ENCODE measurements around the gene OSBPL6.
"Not testable (repeated sequence)": the region's sequence is repeated elsewhere in the genome, so short reads cannot be mapped to it uniquely, and the experiment has no call there.

Gene OSBPL6

DNA sequence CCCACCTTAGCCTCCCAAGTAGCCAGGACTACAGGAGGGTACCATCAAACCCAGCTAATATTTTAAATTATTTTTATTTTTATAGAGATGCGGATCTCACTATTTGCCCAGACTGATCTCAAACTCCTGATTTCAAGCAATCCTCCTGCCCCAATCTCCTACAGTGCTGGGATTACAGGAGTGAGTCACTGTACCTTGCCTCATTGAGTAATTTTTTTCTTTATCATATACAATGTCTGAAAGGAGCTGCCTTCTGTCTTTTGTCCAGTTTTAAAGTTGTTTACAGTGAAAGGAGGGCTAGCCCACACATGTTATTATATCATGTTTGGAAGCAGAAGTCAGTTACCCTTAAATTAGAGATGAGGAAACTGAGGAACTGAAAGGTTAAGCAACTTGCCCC, 224.1 kb downstream of the OSBPL6 start:
- DNase-seq (ENCODE audit: insufficient read length, low spot score): no peak
- FAIRE-seq: no peak
- no peak for TF ChIP-seq CTCF (IDR thresholded peaks at IDR 0.05; ENCODE audit: insufficient read depth, missing control alignments)

DNA sequence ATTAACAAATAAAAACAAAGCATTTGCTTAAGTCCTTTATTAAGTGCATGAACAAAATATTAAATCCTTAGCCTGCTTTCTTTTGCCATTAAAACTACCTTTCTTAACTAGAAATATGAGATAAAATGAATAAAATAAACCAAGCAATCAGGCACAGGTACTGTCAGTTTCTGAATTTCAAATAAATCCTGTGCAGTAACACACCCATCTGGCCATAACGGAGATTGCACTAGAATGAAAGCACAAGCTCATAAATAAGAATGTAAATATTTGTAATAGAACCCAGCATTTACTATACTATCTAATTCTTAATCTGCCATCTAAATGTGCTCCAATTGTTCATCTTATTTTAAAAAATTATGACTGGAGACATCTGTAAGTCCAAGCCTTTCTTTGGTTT, 224.8 kb downstream of the OSBPL6 start:
- peak; percentile 47 for TF ChIP-seq CTCF (IDR thresholded peaks at IDR 0.05; ENCODE audit: insufficient read depth, missing control alignments)
- no peak for FAIRE-seq
- DNase-seq (ENCODE audit: insufficient read length, low spot score): no peak

- TF ChIP-seq CTCF (IDR thresholded peaks at IDR 0.05; ENCODE audit: insufficient read depth, missing control alignments): no peak
- no peak for FAIRE-seq
- DNase-seq (ENCODE audit: insufficient read length, low spot score): no peak
These were observed 226.2 kb downstream of the OSBPL6 start for GRCh38 chr2:178420463-178420999.

DNA sequence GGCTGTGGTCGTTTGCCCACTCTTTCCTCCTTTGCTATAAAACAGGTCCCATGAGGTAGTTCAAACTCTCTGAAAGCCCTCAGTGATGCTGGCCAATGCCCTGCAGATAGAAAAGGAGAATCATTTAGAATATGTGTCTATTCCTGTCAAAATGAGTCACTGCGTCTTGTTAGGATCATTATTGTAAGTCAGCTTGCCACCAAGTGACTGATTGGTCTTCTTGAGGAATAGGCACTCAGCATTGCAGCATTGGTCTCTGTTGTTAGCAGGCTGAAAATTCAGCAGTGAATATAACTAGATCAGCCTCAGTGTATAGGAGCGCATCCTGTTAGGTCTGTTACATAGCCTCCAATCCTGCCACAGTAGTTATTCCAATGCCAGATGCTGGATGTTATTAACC, 227.8 kb downstream of the OSBPL6 start:
- TF ChIP-seq CTCF (IDR thresholded peaks at IDR 0.05; ENCODE audit: insufficient read depth, missing control alignments): no peak
- DNase-seq (ENCODE audit: insufficient read length, low spot score) (no peak), FAIRE-seq (no peak)

GRCh38 chr2:178423746-178424145, 229.4 kb downstream of the OSBPL6 start:
- not testable (repeated sequence) for DNase-seq (ENCODE audit: insufficient read length, low spot score)
- peak; percentile 51 for FAIRE-seq

- DNase-seq (ENCODE audit: insufficient read length, low spot score): no peak
- TF ChIP-seq CTCF (IDR thresholded peaks at IDR 0.05; ENCODE audit: insufficient read depth, missing control alignments): no peak
- FAIRE-seq: no peak
These were observed 231.0 kb downstream of the OSBPL6 start for GRCh38 chr2:178425255-178425827.

- FAIRE-seq: no peak
- TF ChIP-seq CTCF (IDR thresholded peaks at IDR 0.05; ENCODE audit: insufficient read depth, missing control alignments): no peak
- no peak for DNase-seq (ENCODE audit: insufficient read length, low spot score)
These were observed 232.1 kb downstream of the OSBPL6 start for GRCh38 chr2:178426388-178426787.

DNA sequence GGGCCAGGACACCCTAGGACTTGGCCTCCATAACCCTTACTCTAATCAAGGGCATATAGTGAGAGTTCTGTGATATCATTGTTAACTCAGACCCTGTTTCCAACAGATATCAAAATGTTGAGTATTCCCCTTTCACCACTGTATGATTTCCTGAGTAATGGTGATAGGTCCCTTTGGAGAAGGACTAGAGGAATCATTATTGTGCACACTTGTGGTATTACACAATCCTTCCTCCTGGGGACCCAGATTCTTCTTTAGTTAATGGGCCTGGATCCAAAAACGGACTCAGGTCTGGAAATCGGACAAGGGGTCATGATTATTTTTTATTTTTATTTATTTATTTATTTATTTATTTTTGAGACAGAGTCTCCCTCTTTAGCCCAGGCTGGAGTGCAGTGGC, 233.1 kb downstream of the OSBPL6 start:
- TF ChIP-seq CTCF (IDR thresholded peaks at IDR 0.05; ENCODE audit: insufficient read depth, missing control alignments): no peak
- DNase-seq (ENCODE audit: insufficient read length, low spot score) (no peak), FAIRE-seq (no peak)

All from D721Med (cell line).